Left ventricle myocardium inferior (tissue), 1 donor: ENCODE measurements around the gene PRSS1. TPM values are rescaled to one million over a fixed set of nuclear protein-coding genes. Genes with fewer than 3 reads are reported as not detected.

ENCODE experiments used
- DNase-seq: peaks from one replicate; pipeline ENCODE4 v3.0.0-alpha.2; 2020
- H3K27ac ChIP-seq: fragments of 200-600 bp; replicated peaks from 2 replicates; pipeline ENCODE4 v1.8.0; 2021
- H3K27me3 ChIP-seq: fragments of 200-600 bp; 2 replicates; pipeline ENCODE4 v1.8.0; 2021; ENCODE audit warnings: low read depth
- H3K36me3 ChIP-seq: fragments of 200-600 bp; 2 replicates; pipeline ENCODE4 v1.8.0; 2021
- H3K4me1 ChIP-seq: fragments of 200-600 bp; 2 replicates; pipeline ENCODE4 v1.8.0; 2021
- H3K4me3 ChIP-seq: fragments of 200-600 bp; 2 replicates; pipeline ENCODE4 v1.8.0; 2021; ENCODE audit warnings: mild to moderate bottlenecking, moderate library complexity
- H3K9me3 ChIP-seq: fragments of 200-600 bp; replicated peaks from 2 replicates; pipeline ENCODE4 v1.8.0; 2021
- intact Hi-C: fragments of 100-400 bp; cut with micrococcal nuclease; formaldehyde crosslinking; loops from one replicate; pipeline ENCODE4 v1.11.0; 2022
- total RNA-seq: library from RNA; stranded (reverse); fragmentation: NEBNext Ultra II Directional; extraction: Animal tissue kit (Norgen Biotek cat#: 25700); gene quantifications from one replicate; pipeline ENCODE4 v1.2.1, GENCODE V29; 2021
- TF ChIP-seq, protein P1 (sequence below): fragments of 200-600 bp; IDR thresholded peaks from 2 replicates; pipeline ENCODE4 v1.8.0; 2021; ENCODE audit warnings: antibody characterized with exemption, mild to moderate bottlenecking, borderline replicate concordance
- donor health status: DM: no; HTN: yes; CAD: no; lungs with severe emphysema.

PRSS1 gene
- total RNA-seq, 1 donor from 2014 or later = not detected

DNA sequence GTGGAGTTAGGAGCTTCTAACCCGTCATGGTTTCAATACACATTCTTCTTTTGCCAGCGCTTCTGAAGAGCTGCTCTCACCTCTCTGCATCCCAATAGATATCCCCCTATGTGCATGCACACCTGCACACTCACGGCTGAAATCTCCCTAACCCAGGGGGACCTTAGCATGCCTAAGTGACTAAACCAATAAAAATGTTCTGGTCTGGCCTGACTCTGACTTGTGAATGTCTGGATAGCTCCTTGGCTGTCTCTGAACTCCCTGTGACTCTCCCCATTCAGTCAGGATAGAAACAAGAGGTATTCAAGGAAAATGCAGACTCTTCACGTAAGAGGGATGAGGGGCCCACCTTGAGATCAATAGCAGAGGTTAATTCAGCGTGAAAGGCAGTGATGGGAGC lies 43.9 kb downstream of the PRSS1 start:
- no peak for DNase-seq
- Histone ChIP-seq H3K4me3 (no peak overlapping the region), H3K36me3 (no peaks in the 10 kb centered on the region), H3K9me3 (no peaks in the 10 kb centered on the region), H3K27ac (no peak overlapping the region), H3K27me3 (peaks cover 99% of the 10 kb centered on the region), H3K4me1 (peaks cover 19% of the 10 kb centered on the region)
- TF ChIP-seq, protein P1, sequence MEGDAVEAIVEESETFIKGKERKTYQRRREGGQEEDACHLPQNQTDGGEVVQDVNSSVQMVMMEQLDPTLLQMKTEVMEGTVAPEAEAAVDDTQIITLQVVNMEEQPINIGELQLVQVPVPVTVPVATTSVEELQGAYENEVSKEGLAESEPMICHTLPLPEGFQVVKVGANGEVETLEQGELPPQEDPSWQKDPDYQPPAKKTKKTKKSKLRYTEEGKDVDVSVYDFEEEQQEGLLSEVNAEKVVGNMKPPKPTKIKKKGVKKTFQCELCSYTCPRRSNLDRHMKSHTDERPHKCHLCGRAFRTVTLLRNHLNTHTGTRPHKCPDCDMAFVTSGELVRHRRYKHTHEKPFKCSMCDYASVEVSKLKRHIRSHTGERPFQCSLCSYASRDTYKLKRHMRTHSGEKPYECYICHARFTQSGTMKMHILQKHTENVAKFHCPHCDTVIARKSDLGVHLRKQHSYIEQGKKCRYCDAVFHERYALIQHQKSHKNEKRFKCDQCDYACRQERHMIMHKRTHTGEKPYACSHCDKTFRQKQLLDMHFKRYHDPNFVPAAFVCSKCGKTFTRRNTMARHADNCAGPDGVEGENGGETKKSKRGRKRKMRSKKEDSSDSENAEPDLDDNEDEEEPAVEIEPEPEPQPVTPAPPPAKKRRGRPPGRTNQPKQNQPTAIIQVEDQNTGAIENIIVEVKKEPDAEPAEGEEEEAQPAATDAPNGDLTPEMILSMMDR = no peak
- intact Hi-C loops = no loop called here

- no peaks in the 10 kb centered on the region for H3K9me3 ChIP-seq
- peaks cover 99% of the 10 kb centered on the region for H3K27me3 ChIP-seq
- intact Hi-C loops = no loop called here
- no peak overlapping the region for H3K27ac ChIP-seq
- TF ChIP-seq, protein P1 = no peak
- H3K36me3 ChIP-seq = no peaks in the 10 kb centered on the region
- peaks cover 19% of the 10 kb centered on the region for H3K4me1 ChIP-seq
- no peak overlapping the region for H3K4me3 ChIP-seq
- DNase-seq = no peak
Observed at GRCh38 chr7:142795339-142795863, 46.1 kb downstream of the PRSS1 start.

DNA sequence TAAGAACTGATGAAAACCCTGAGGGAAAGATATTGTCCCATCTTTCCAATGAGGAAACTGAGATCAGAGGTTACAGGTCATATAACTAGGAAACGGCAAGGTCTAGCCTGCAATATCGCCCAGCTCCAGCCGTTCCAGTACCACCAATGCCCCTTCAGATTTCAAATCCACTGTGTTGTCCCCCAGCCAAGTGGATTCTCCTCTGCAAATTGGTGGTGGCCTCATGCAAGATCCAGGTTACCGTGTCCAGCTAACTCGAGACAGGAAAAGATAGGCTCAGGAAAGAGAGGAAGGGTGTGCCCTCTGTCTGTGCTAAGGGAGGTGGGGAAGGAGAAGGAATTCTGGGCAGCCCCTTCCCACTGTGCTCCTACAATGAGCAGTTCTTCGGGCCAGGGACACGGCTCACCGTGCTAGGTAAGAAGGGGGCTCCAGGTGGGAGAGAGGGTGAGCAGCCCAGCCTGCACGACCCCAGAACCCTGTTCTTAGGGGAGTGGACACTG lies 46.8 kb downstream of the PRSS1 start:
- Histone ChIP-seq H3K9me3 (no peaks in the 10 kb centered on the region), H3K27ac (no peak overlapping the region), H3K36me3 (no peaks in the 10 kb centered on the region), H3K4me1 (peaks cover 19% of the 10 kb centered on the region), H3K27me3 (peaks cover 99% of the 10 kb centered on the region), H3K4me3 (no peak overlapping the region)
- TF ChIP-seq, protein P1 = no peak
- no peak for DNase-seq
- intact Hi-C loops = no loop called here

- intact Hi-C loops = no loop called here
- DNase-seq = no peak
- Histone ChIP-seq H3K4me1 (peaks cover 19% of the 10 kb centered on the region), H3K9me3 (no peaks in the 10 kb centered on the region), H3K4me3 (peak overlapping the region; percentile 60), H3K36me3 (no peaks in the 10 kb centered on the region), H3K27me3 (peaks cover 99% of the 10 kb centered on the region), H3K27ac (no peak overlapping the region)
- TF ChIP-seq, protein P1 = no peak
Observed at GRCh38 chr7:142796501-142797390, 47.5 kb downstream of the PRSS1 start.

DNA sequence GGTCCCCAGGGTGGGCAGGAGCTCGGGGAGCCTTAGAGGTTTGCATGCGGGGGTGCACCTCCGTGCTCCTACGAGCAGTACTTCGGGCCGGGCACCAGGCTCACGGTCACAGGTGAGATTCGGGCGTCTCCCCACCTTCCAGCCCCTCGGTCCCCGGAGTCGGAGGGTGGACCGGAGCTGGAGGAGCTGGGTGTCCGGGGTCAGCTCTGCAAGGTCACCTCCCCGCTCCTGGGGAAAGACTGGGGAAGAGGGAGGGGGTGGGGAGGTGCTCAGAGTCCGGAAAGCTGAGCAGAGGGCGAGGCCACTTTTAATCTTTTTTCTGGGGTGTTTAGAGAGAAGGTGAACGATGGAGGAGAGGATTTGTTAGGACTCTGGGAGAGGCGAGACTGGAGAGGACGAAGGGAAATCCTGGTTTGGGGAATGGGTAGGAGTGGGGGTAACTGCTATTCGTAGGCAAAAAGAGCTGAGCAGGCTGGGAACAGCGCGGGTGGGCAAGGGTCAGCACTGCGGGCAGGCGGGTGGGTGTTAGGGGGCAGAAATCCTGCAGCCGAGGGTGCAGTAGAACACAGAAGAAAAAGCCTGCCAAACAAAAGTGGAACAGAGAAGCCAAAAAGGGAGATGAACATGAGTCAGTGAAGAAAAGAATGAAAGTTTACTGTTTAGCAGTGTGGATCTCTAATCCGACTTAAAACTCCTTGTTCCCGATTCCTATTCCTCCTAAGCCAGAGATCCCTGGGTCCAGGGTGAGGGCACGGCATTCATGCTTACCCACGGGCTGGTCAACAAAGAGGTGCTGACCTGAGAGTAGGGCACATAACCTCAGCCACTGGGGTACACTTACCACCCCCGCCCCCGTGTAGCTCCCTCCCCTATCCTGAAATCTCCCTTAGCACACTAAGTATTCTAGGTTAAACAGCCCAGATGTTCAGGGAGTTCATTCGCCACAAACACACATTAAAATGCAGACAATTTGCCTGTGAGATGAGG lies 48.4 kb downstream of the PRSS1 start:
- TF ChIP-seq, protein P1 = no peak
- Histone ChIP-seq H3K27me3 (peaks cover 100% of the 10 kb centered on the region), H3K4me1 (peaks cover 19% of the 10 kb centered on the region), H3K27ac (no peak overlapping the region), H3K9me3 (no peaks in the 10 kb centered on the region), H3K36me3 (no peaks in the 10 kb centered on the region), H3K4me3 (peak overlapping the region; percentile 60)
- intact Hi-C loops = no loop called here
- no peak for DNase-seq
